ENCODE measurements around the gene STXBP6. TPM values are rescaled to one million over a fixed set of nuclear protein-coding genes. Genes with fewer than 3 reads are reported as not detected.

STXBP6 gene
- total and polyA plus RNA-seq, 2 donors (not counting 3 experiments of a cell fraction or from before 2014, with no cell fraction given): 0.06 TPM; not detected in 1

DNA sequence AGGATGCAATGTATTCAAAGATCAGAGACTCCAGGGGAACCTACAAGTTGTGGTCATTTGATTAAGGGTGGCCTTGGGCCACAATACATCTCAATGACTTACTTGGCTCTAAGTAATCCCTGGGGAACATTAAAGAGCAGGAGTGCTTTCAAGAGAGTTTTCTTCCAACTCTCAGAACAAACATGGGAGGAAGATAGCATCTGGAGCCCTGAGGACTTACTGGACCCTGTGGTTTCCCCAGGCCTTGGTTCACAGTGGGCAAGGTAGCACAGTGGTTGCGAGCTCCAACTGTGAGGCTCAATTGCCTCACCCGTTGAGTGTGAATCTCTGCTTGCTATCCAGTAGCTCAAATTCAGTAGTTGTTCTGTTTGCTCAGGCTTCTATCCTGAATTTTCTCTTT is 32.4 kb downstream of the STXBP6 start:
- no peaks in the 10 kb centered on the region for H3K27me3 ChIP-seq (ENCODE audit: control insufficient read depth in 2 of 2, insufficient read depth in 2 of 2, low read length in 2 of 2)
- TF ChIP-seq POLR2A (IDR thresholded peaks at IDR 0.05; ENCODE audit: low read depth, low read length): no peak
- TF ChIP-seq, protein P1, sequence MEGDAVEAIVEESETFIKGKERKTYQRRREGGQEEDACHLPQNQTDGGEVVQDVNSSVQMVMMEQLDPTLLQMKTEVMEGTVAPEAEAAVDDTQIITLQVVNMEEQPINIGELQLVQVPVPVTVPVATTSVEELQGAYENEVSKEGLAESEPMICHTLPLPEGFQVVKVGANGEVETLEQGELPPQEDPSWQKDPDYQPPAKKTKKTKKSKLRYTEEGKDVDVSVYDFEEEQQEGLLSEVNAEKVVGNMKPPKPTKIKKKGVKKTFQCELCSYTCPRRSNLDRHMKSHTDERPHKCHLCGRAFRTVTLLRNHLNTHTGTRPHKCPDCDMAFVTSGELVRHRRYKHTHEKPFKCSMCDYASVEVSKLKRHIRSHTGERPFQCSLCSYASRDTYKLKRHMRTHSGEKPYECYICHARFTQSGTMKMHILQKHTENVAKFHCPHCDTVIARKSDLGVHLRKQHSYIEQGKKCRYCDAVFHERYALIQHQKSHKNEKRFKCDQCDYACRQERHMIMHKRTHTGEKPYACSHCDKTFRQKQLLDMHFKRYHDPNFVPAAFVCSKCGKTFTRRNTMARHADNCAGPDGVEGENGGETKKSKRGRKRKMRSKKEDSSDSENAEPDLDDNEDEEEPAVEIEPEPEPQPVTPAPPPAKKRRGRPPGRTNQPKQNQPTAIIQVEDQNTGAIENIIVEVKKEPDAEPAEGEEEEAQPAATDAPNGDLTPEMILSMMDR (IDR thresholded peaks at IDR 0.05; ENCODE audit: extremely low read depth in 1 of 2, insufficient read depth in 1 of 2, low read depth in 1 of 2, low read length in 2 of 2): no peak
- no peak for TF ChIP-seq POLR2AphosphoS5 (IDR thresholded peaks at IDR 0.05; ENCODE audit: insufficient read depth, low read depth, low read length)
- no peak overlapping the region for H2AFZ ChIP-seq (ENCODE audit: low read depth, low read length)
- H3K4me3 ChIP-seq (replicated peaks in 1 of 3; ENCODE audit: insufficient read depth in 1 of 3, low read depth in 1 of 3, low read length in 3 of 3): no peak overlapping the region
- H3K36me3 ChIP-seq (ENCODE audit: control insufficient read depth in 2 of 2, extremely low read depth in 1 of 2, insufficient read depth in 2 of 2, low read length in 2 of 2): no peaks in the 10 kb centered on the region
- H3K79me2 ChIP-seq (ENCODE audit: control insufficient read depth, insufficient read depth, low read length): no peaks in the 10 kb centered on the region
- BruUV-seq (replicated peaks): no TSS peak
- H3K27ac ChIP-seq (ENCODE audit: insufficient read depth, low read depth, low read length): no peak overlapping the region
- no peak for DNase-seq (ENCODE audit: low read depth, low spot score)
- dilution Hi-C loops (cut with MboI; ENCODE audit: extremely low pct_ligation_motif_present, low sequenced_read_pairs): no loop called here
- ChIA-PET POLR2A (no interaction called here), CTCF (no interaction called here)
- no peaks in the 10 kb centered on the region for H3K4me1 ChIP-seq (ENCODE audit: control insufficient read depth, extremely low read depth, insufficient read depth, low read length)
- FAIRE-seq: no peak
- no peak overlapping the region for H3K4me2 ChIP-seq (ENCODE audit: insufficient read depth, low read length)
- no peaks in the 10 kb centered on the region for H4K20me1 ChIP-seq (replicated peaks; ENCODE audit: control insufficient read depth, extremely low read depth, insufficient read depth, low read length)
- intact Hi-C loops (cut with micrococcal nuclease): no loop called here
- H3K9me3 ChIP-seq (replicated peaks; ENCODE audit: control insufficient read depth, insufficient read depth, low read length): no peaks in the 10 kb centered on the region
- H3K9ac ChIP-seq (replicated peaks; ENCODE audit: extremely low read depth, insufficient read depth, low read length): no peak overlapping the region
- no peaks in the 10 kb centered on the region for H3K9me1 ChIP-seq (replicated peaks; ENCODE audit: control insufficient read depth, extremely low read depth, insufficient read depth, low read length)

DNA sequence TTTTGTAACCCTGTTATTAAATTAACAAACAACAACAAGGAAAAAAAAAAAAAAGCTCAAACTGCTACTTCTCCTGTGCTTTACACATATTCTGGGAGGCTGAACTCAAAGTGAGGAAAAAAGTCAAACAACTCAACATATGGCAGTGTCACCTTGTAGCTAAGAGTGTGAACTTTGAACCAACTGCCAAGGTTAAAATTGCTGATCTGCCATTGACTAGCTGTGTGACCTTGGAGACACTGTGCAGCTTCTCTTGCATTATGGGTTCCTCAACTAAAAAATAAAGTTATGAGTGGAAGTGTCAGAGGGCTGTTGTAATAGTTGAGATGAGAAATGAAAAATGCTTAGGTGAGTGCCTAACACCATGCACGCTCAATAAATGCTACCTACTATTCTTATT is 34.2 kb downstream of the STXBP6 start:
- no TSS peak for BruUV-seq (replicated peaks)
- no peak overlapping the region for H2AFZ ChIP-seq (ENCODE audit: low read depth, low read length)
- no peaks in the 10 kb centered on the region for H3K9me3 ChIP-seq (replicated peaks; ENCODE audit: control insufficient read depth, insufficient read depth, low read length)
- no peak overlapping the region for H3K4me2 ChIP-seq (ENCODE audit: insufficient read depth, low read length)
- no peaks in the 10 kb centered on the region for H4K20me1 ChIP-seq (replicated peaks; ENCODE audit: control insufficient read depth, extremely low read depth, insufficient read depth, low read length)
- no peak overlapping the region for H3K27ac ChIP-seq (ENCODE audit: insufficient read depth, low read depth, low read length)
- no peaks in the 10 kb centered on the region for H3K9me1 ChIP-seq (replicated peaks; ENCODE audit: control insufficient read depth, extremely low read depth, insufficient read depth, low read length)
- no peak overlapping the region for H3K4me3 ChIP-seq (replicated peaks in 1 of 3; ENCODE audit: insufficient read depth in 1 of 3, low read depth in 1 of 3, low read length in 3 of 3)
- no peaks in the 10 kb centered on the region for H3K4me1 ChIP-seq (ENCODE audit: control insufficient read depth, extremely low read depth, insufficient read depth, low read length)
- dilution Hi-C loops (cut with MboI; ENCODE audit: extremely low pct_ligation_motif_present, low sequenced_read_pairs) (no loop called here), intact Hi-C loops (cut with micrococcal nuclease) (no loop called here)
- DNase-seq (ENCODE audit: low read depth, low spot score) (no peak), FAIRE-seq (no peak)
- no peak for TF ChIP-seq EZH2 (IDR thresholded peaks at IDR 0.05; ENCODE audit: borderline replicate concordance, low read depth, low read length, severe bottlenecking)
- no peak for TF ChIP-seq JUN (IDR thresholded peaks at IDR 0.05; ENCODE audit: borderline replicate concordance, insufficient read depth, insufficient read length, low read depth)
- no peak for TF ChIP-seq MYC (IDR thresholded peaks at IDR 0.05; ENCODE audit: low read depth, low read length)
- TF ChIP-seq, protein P2, sequence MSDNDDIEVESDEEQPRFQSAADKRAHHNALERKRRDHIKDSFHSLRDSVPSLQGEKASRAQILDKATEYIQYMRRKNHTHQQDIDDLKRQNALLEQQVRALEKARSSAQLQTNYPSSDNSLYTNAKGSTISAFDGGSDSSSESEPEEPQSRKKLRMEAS (IDR thresholded peaks at IDR 0.05; ENCODE audit: insufficient read depth, insufficient read length): no peak
- no peak for TF ChIP-seq GATA2 (IDR thresholded peaks at IDR 0.05; ENCODE audit: insufficient read depth, insufficient read length, low read depth, low read length)
- no peak for TF ChIP-seq POLR2AphosphoS5 (IDR thresholded peaks at IDR 0.05; ENCODE audit: insufficient read depth, low read depth, low read length)
- TF ChIP-seq, protein P1 (IDR thresholded peaks at IDR 0.05; ENCODE audit: extremely low read depth in 1 of 2, insufficient read depth in 1 of 2, low read depth in 1 of 2, low read length in 2 of 2): no peak
- no peak for TF ChIP-seq POLR2A (IDR thresholded peaks at IDR 0.05; ENCODE audit: low read depth, low read length)
- TF ChIP-seq FOS (IDR thresholded peaks at IDR 0.05; ENCODE audit: borderline replicate concordance, insufficient read depth, low read length): no peak
- H3K9ac ChIP-seq (replicated peaks; ENCODE audit: extremely low read depth, insufficient read depth, low read length): no peak overlapping the region
- H3K79me2 ChIP-seq (ENCODE audit: control insufficient read depth, insufficient read depth, low read length): no peaks in the 10 kb centered on the region
- ChIA-PET CTCF (interaction anchor here (0.6 to 0.7 kb wide), 2 partner anchors 16 to 20 kb away, joined by 3 to 5 read pairs; no protein-coding TSS in a partner anchor), POLR2A (no interaction called here)
- no peaks in the 10 kb centered on the region for H3K36me3 ChIP-seq (ENCODE audit: control insufficient read depth in 2 of 2, extremely low read depth in 1 of 2, insufficient read depth in 2 of 2, low read length in 2 of 2)
- H3K27me3 ChIP-seq (ENCODE audit: control insufficient read depth in 2 of 2, insufficient read depth in 2 of 2, low read length in 2 of 2): no peaks in the 10 kb centered on the region

All from endothelial cell of umbilical vein (primary cell).